A673 (cell line): ENCODE data around the gene KCNMA1. TPM values are rescaled to one million over a fixed set of nuclear protein-coding genes. Genes with fewer than 3 reads are reported as not detected.
"Not testable (repeated sequence)": the region's sequence is repeated elsewhere in the genome, so short reads cannot be mapped to it uniquely, and the experiment has no call there.

Experiments
- BruUV-seq: library from RNA; stranded (reverse); fragments of 400-500 nt; replicated peaks from 2 replicates; lab custom pipeline; 2021; lab: Mats Ljungman, UMichigan
- CTCF ChIA-PET: fragments of 300-600 bp; sonication (Branson Sonifier 250); formaldehyde crosslinking; loops from one replicate; lab custom pipeline; 2022; ENCODE audit warnings: antibody characterized with exemption; lab: Charles Lee
- POLR2A ChIA-PET: fragments of 300-600 bp; sonication (Branson Sonifier 250); formaldehyde crosslinking; loops from one replicate; lab custom pipeline; 2022; ENCODE audit warnings: antibody characterized with exemption; ENCODE audit not compliant: low non-redundant PET; lab: Charles Lee
- DNase-seq: peaks from one replicate; pipeline ENCODE4 v3.0.0-alpha.2; 2015; ENCODE audit warnings: low spot score
- H3K27ac ChIP-seq: fragments of 200-600 bp; sonication (generic); 2 replicates; pipeline ENCODE4 v1.5.1; 2016; ENCODE audit warnings: mixed run types, low read depth, mild to moderate bottlenecking, mixed read lengths, antibody characterized with exemption, low read length; ENCODE audit not compliant: poor library complexity, severe bottlenecking
- H3K27me3 ChIP-seq: fragments of 200-600 bp; sonication (generic); replicated peaks from 2 replicates; pipeline ENCODE4 v1.6.1; 2017; ENCODE audit warnings: mixed run types, low read depth, mild to moderate bottlenecking, mixed read lengths, antibody characterized with exemption, low read length; ENCODE audit not compliant: insufficient read depth, poor library complexity
- H3K36me3 ChIP-seq: fragments of 200-600 bp; sonication (generic); 2 replicates; pipeline ENCODE4 v1.6.1; 2016; ENCODE audit warnings: mixed run types, mild to moderate bottlenecking, mixed read lengths, antibody characterized with exemption, low read length; ENCODE audit not compliant: insufficient read depth, poor library complexity, severe bottlenecking
- H3K4me1 ChIP-seq: fragments of 200-600 bp; sonication (generic); 2 replicates; pipeline ENCODE4 v1.6.1; 2017; ENCODE audit warnings: mixed run types, mild to moderate bottlenecking, mixed read lengths, antibody characterized with exemption, low read length; ENCODE audit not compliant: insufficient read depth, poor library complexity, severe bottlenecking
- H3K4me3 ChIP-seq: fragments of 200-600 bp; sonication (generic); 2 replicates; pipeline ENCODE4 v1.5.1; 2016; ENCODE audit warnings: low read depth, mixed run types, mild to moderate bottlenecking, mixed read lengths, low read length; ENCODE audit not compliant: poor library complexity, severe bottlenecking
- H3K9me3 ChIP-seq: fragments of 200-600 bp; sonication (generic); 2 replicates; pipeline ENCODE4 v1.6.1; 2016; ENCODE audit warnings: mixed run types, low read depth, mild to moderate bottlenecking, mixed read lengths, antibody characterized with exemption, low read length; ENCODE audit not compliant: poor library complexity, severe bottlenecking
- EZH2 ChIP-seq: fragments of 200-600 bp; sonication (generic); IDR thresholded peaks from 2 replicates; pipeline ENCODE4 v1.6.1; 2017; ENCODE audit warnings: borderline replicate concordance, low read depth, mild to moderate bottlenecking, mixed read lengths, antibody characterized with exemption, low read length; ENCODE audit not compliant: poor library complexity, severe bottlenecking
- intact Hi-C: fragments of 100-400 bp; cut with micrococcal nuclease; formaldehyde crosslinking; loops from one replicate; pipeline ENCODE4 v1.10.0; 2022; ENCODE audit not compliant: unreplicated experiment
- total RNA-seq: library from RNA; stranded (reverse); gene quantifications from 2 replicates; pipeline ENCODE4 v1.2.3, GENCODE V29; 2021
- TF ChIP-seq, protein P1 (sequence below): fragments of 300-800, 200-600 bp; sonication (generic); conservative IDR thresholded peaks from 2 replicates; pipeline ENCODE4 v1.5.1; 2017; ENCODE audit warnings: low read depth, mild to moderate bottlenecking, antibody characterized with exemption, low read length, moderate library complexity, mixed read lengths

KCNMA1 gene
- total RNA-seq, 1 experiment from 2014 or later = 0.84 TPM

DNA sequence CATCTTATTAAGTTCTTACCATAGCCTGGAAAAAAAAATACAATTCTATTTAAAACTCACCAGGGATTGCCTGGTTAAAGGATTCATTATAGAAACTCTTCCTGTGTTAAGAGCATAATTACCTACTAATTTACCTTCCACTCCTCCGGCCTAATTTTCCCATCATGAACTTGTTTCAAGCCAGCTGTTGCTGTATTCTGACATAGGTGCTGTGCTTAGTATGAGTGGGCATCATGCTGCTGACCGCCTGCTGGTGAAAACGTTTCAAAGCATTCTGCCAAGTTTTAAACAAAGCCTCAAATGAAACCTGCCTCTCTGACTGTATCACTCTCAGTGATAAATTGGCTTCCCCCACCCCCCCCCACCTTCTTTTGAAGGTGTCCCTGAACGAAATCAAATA lies 47.8 kb upstream of the KCNMA1 start:
- POLR2A ChIA-PET = no interaction called here
- BruUV-seq = no TSS peak
- intact Hi-C loops = no loop called here
- Histone ChIP-seq H3K9me3 (no peaks in the 10 kb centered on the region), H3K36me3 (no peaks in the 10 kb centered on the region), H3K4me3 (no peak overlapping the region), H3K27ac (no peak overlapping the region), H3K27me3 (peaks cover 7% of the 10 kb centered on the region), H3K4me1 (no peaks in the 10 kb centered on the region)
- DNase-seq = no peak
- TF ChIP-seq, protein P1, sequence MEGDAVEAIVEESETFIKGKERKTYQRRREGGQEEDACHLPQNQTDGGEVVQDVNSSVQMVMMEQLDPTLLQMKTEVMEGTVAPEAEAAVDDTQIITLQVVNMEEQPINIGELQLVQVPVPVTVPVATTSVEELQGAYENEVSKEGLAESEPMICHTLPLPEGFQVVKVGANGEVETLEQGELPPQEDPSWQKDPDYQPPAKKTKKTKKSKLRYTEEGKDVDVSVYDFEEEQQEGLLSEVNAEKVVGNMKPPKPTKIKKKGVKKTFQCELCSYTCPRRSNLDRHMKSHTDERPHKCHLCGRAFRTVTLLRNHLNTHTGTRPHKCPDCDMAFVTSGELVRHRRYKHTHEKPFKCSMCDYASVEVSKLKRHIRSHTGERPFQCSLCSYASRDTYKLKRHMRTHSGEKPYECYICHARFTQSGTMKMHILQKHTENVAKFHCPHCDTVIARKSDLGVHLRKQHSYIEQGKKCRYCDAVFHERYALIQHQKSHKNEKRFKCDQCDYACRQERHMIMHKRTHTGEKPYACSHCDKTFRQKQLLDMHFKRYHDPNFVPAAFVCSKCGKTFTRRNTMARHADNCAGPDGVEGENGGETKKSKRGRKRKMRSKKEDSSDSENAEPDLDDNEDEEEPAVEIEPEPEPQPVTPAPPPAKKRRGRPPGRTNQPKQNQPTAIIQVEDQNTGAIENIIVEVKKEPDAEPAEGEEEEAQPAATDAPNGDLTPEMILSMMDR = no peak
- TF ChIP-seq EZH2 = no peak
- CTCF ChIA-PET = no interaction called here

DNA sequence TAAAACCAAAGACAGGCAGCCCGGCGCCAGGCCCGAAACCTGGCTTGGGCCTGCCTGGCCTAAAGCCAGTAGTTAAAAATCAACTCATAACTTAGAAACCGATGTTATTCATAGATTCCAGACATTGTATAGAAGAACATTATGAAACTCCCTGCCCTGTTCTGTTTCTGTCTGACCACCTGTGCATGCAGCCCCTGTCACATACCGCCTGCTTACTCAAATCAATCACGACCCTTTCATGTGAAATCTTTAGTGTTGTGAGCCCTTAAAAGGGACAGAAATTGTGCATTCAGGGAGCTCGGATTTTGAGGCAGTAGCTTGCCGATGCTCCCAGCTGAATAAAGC lies 45.5 kb upstream of the KCNMA1 start:
- CTCF ChIA-PET, POLR2A ChIA-PET: not testable (repeated sequence)

DNA sequence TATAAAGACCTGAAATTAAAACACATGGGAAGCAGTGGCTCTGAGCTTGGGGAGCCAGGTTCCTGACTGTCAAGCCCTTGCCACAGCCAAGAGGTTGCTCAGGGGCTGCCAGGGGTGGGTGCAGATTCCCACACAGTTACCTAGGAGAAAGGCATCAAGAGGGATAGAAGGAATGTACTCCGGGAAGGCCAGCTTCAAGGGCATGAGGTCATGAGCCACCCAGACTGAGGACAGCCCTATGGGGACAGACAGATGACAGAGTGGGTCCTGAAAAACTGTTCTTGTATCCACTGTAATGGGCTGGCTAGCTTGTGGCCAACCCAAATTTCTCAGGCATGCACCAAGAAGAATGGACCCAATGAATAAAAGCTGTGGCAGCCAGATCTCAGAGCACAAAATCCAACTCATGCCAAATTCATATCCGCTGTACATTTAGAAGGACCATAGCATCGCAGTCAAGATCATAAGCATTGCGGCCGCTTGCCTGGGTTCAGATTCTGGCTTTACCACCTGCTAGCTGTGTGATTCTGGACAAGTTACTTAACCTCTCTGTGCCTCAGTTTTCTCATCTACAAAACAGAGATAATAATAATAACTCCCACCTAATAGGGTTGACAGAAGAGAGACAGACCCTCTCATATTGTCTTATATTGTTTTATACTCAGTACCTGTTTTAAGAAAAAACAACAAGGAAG lies 44.9 kb upstream of the KCNMA1 start:
- Histone ChIP-seq H3K4me1 (no peaks in the 10 kb centered on the region), H3K36me3 (no peaks in the 10 kb centered on the region), H3K9me3 (no peaks in the 10 kb centered on the region), H3K27ac (no peak overlapping the region), H3K27me3 (no peaks in the 10 kb centered on the region), H3K4me3 (no peak overlapping the region)
- DNase-seq = no peak
- POLR2A ChIA-PET = no interaction called here
- CTCF ChIA-PET = no interaction called here
- intact Hi-C loops = no loop called here
- TF ChIP-seq, protein P1 = no peak
- no peak for TF ChIP-seq EZH2
- no TSS peak for BruUV-seq

More for the DNA sequence above, 45.5 kb upstream of the KCNMA1 start:
- H3K4me3 ChIP-seq, BruUV-seq, H3K9me3 ChIP-seq, DNase-seq, H3K36me3 ChIP-seq, H3K27me3 ChIP-seq, H3K4me1 ChIP-seq, intact Hi-C loops, H3K27ac ChIP-seq: not testable (repeated sequence)

- Histone ChIP-seq H3K4me1 (no peaks in the 10 kb centered on the region), H3K27me3 (no peaks in the 10 kb centered on the region), H3K9me3 (no peaks in the 10 kb centered on the region), H3K4me3 (no peak overlapping the region), H3K36me3 (no peaks in the 10 kb centered on the region), H3K27ac (no peak overlapping the region)
- no TSS peak for BruUV-seq
- ChIA-PET POLR2A (no interaction called here), CTCF (no interaction called here)
- intact Hi-C loops = no loop called here
- no peak for DNase-seq
- TF ChIP-seq, protein P1 = no peak
- TF ChIP-seq EZH2 = no peak
Measured at GRCh38 chr10:77681839-77682238, 44.2 kb upstream of the KCNMA1 start.
